ENCODE results near the gene LGR4. TPM values are rescaled to one million over a fixed set of nuclear protein-coding genes. Genes with fewer than 3 reads are reported as not detected.

The LGR4 gene
- total and polyA plus RNA-seq, 9 of the 15 experiments (the other 6 are each of a cell fraction or from before 2014, with no cell fraction given) = 0.94 to 10.1 (median 5.8) TPM

DNA sequence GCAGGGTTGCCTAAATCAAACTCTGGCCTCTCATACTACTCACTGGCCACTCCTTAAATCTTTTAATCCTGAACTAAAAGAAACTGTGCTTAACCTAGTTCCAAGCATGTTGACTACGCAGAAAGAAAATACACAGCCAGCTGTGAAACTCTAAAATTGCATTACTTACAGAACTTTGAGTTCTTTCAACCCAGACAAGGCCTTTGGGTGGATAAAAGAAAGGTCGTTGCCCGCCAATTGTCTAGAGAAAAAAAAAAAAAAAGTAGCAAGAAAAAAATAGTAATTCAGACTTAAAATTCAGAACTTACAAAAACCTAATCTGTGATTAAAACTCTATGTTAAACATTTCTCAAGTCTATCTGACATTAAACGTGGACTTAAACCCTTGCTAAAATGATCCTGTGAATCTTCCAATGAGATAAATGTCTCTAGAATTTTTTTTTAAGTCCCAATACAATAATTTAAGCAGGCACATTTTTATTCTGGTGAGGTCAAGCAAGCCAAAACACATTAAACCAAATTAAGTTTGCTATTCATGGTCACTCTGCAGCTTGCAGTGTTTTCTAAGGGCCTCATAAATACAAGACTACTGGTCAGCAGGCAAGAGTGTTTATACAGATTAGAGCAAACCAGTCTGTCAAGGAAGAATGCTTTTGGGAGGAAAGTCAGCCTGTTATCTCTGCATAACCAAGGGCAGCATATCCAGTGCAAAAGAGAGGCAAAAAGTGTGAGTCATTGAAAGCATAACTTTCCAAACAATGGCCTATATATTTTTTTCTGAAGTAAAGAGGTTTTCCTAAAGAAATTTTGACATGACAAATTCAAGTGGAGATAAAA, 80.1 kb downstream of the LGR4 start (continued):
- TF ChIP-seq NRF1 (conservative IDR thresholded peaks at IDR 0.05 in 1 of 2, IDR thresholded peaks at IDR 0.05 in 1 of 2) = 0 out of 4 replicates have a peak, but pooled peaks of 1 of the 2 experiments have one; percentile 15
- TF ChIP-seq MYNN (IDR thresholded peaks at IDR 0.05) = 0 out of 2 replicates have a peak, but pooled peaks have one; percentile 26
- no peak for TF ChIP-seq MYNN (CRISPR knock-in tag; IDR thresholded peaks at IDR 0.05)
- TF ChIP-seq TCF7L2 (IDR thresholded peaks at IDR 0.05; ENCODE audit: low read depth, low read length) = no peak
- no peak for TF ChIP-seq ZNF146 (CRISPR knock-in tag; IDR thresholded peaks at IDR 0.05; ENCODE audit: unreplicated experiment)
- TF ChIP-seq CREB1 (IDR thresholded peaks at IDR 0.05) = 0 out of 2 replicates have a peak, but pooled peaks have one; percentile 33
- no peak for TF ChIP-seq CREB1 (CRISPR knock-in tag; IDR thresholded peaks at IDR 0.05)
- TF ChIP-seq C11orf30 (IDR thresholded peaks at IDR 0.05; ENCODE audit: low read depth) = 0 out of 2 replicates have a peak, but pooled peaks have one; percentile 21
- TF ChIP-seq GABPA (tag; conservative IDR thresholded peaks at IDR 0.05; ENCODE audit: low read depth) = no peak
- TF ChIP-seq CC2D1A (IDR thresholded peaks at IDR 0.05) = peak; percentile 81; the same call in 1 of the 2 replicates
- no peak for TF ChIP-seq SREBF1 (IDR thresholded peaks at IDR 0.05; ENCODE audit: borderline replicate concordance, low read depth, low read length)
- TF ChIP-seq, protein P1, sequence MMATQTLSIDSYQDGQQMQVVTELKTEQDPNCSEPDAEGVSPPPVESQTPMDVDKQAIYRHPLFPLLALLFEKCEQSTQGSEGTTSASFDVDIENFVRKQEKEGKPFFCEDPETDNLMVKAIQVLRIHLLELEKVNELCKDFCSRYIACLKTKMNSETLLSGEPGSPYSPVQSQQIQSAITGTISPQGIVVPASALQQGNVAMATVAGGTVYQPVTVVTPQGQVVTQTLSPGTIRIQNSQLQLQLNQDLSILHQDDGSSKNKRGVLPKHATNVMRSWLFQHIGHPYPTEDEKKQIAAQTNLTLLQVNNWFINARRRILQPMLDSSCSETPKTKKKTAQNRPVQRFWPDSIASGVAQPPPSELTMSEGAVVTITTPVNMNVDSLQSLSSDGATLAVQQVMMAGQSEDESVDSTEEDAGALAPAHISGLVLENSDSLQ (IDR thresholded peaks at IDR 0.05) = peak; percentile 72
- TF ChIP-seq ZNF143 (CRISPR knock-in tag; IDR thresholded peaks at IDR 0.05) = no peak
- peak; percentile 97 for TF ChIP-seq DPF2 (IDR thresholded peaks at IDR 0.05)
- TF ChIP-seq SMARCA4 (IDR thresholded peaks at IDR 0.05) = peak; percentile 97
- no peak for TF ChIP-seq RBM14 (IDR thresholded peaks at IDR 0.05; ENCODE audit: borderline replicate concordance, insufficient read depth, low read depth, low read length)
- TF ChIP-seq GATA2 (CRISPR knock-in tag; IDR thresholded peaks at IDR 0.05) = peak; percentile 58
- peak; percentile 84; the same call in 1 of the 2 replicates for TF ChIP-seq JUN (IDR thresholded peaks at IDR 0.05; ENCODE audit: borderline replicate concordance, low read depth, low read length)
- no peak for TF ChIP-seq JUN (CRISPR knock-in tag; IDR thresholded peaks at IDR 0.05; ENCODE audit: borderline replicate concordance)
- peak; percentile 28; the same call in 1 of the 2 replicates for TF ChIP-seq ESRRA (IDR thresholded peaks at IDR 0.05; ENCODE audit: borderline replicate concordance, low read depth)
- TF ChIP-seq GATAD2A (IDR thresholded peaks at IDR 0.05) = peak; percentile 70; the same call in 1 of the 2 replicates
- no peak for TF ChIP-seq MAZ (CRISPR knock-in tag; conservative IDR thresholded peaks at IDR 0.05 in 1 of 2, IDR thresholded peaks at IDR 0.05 in 1 of 2)
- TF ChIP-seq EWSR1 (IDR thresholded peaks at IDR 0.05; ENCODE audit: borderline replicate concordance, low read depth, partially characterized antibody) = no peak
- peak; percentile 93 for TF ChIP-seq POLR2AphosphoS5 (IDR thresholded peaks at IDR 0.05; ENCODE audit: control insufficient read depth, insufficient read depth, low read depth, low read length)
- TF ChIP-seq LCOR (CRISPR knock-in tag; IDR thresholded peaks at IDR 0.05) = peak; percentile 80
- TF ChIP-seq NCOA2 (IDR thresholded peaks at IDR 0.05; ENCODE audit: partially characterized antibody in 2 of 2) = peak in 1 of 2 experiments; percentile 37
- TF ChIP-seq ZNF197 (CRISPR knock-in tag; IDR thresholded peaks at IDR 0.05; ENCODE audit: low read depth) = no peak
- TF ChIP-seq MTA2 (IDR thresholded peaks at IDR 0.05; ENCODE audit: low read depth) = peak; percentile 83
- TF ChIP-seq U2AF1 (optimal IDR thresholded peaks at IDR 0.05; ENCODE audit: low read depth, low read length) = no peak
- no peak for TF ChIP-seq ERF (CRISPR knock-in tag; IDR thresholded peaks at IDR 0.05)
- TF ChIP-seq ATF7 (IDR thresholded peaks at IDR 0.05) = 0 out of 2 replicates have a peak, but pooled peaks have one; percentile 31
- peak; percentile 95 for TF ChIP-seq ARID1B (IDR thresholded peaks at IDR 0.05)
